Measurements from ENCODE around the gene COMMD10. TPM values are rescaled to one million over a fixed set of nuclear protein-coding genes. Genes with fewer than 3 reads are reported as not detected.
"Not testable (repeated sequence)": the region's sequence is repeated elsewhere in the genome, so short reads cannot be mapped to it uniquely, and the experiment has no call there.

Gene COMMD10
- total RNA-seq, 4 donors from 2014 or later: 26.8 to 44.3 (median 33.9) TPM

DNA sequence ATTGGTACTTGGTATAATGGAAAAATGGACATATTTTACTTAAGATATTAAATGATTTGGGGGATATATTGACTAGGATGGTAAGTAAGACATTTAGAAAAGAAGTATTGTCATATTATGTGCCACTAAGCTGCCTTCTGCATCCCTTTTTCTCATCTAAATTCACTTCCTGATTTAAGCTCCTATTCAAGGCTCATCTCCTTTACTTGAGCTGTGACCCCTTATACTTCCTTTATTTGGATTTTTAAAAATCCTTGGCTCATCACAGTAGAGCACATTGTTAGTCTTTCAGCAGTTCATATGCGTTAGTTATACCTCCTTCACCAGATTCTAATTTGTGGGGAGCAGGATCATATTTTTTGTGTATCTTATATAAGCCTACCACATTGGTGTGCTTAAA is 6.6 kb downstream of the COMMD10 start:
- no peak for TF ChIP-seq CTCF (IDR thresholded peaks at IDR 0.05)
- DNase-seq (ENCODE audit: low spot score): no peak
- ATAC-seq (ENCODE audit: low FRiP score): no peak

GRCh38 chr5:116097301-116097700 is 12.5 kb downstream of the COMMD10 start:
- no peak for TF ChIP-seq CTCF (IDR thresholded peaks at IDR 0.05)
- no peak for DNase-seq (ENCODE audit: low spot score)
- ATAC-seq (ENCODE audit: low FRiP score): no peak

DNA sequence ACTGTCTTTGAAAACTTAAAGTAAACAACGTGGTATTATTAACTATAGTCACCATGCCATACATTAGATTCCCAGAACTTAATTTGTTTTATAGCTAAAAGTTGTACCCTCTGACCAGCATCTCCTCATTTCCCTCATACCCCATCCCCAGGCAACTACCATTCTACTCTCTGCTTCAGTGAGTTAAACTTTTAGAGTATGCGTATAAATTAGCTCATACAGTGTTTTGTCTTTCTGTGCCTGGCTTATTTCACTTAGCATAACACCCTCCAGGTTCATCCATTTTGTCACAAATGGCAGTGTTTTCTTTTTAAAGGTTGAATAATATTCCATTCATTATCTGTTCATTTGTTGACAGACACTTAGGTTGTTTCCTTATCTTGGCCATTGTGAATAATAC is 14.2 kb downstream of the COMMD10 start:
- no peak for TF ChIP-seq CTCF (IDR thresholded peaks at IDR 0.05)
- DNase-seq (ENCODE audit: low spot score) (no peak), ATAC-seq (ENCODE audit: low FRiP score) (no peak)

DNA sequence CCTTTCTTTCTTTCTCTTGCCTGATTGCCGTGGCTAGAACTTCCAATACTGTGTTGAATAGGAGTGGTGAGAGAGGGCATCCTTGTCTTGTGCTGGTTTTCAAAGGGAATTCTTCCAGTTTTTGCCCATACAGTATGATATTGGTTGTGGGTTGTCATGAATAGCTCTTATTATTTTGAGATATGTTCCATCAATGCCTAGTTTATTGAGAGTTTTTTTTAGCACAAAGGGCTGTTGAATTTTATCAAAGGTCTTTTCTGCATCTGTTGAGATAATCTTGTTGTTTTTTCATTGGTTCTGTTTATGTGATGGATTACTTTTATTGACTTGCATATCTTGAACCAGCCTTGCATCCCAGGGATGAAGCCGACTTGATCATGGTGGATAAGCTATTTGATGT is 20.1 kb downstream of the COMMD10 start:
- DNase-seq (ENCODE audit: low spot score): not testable (repeated sequence)

GRCh38 chr5:116115163-116115562 is 30.3 kb downstream of the COMMD10 start:
- DNase-seq (ENCODE audit: low spot score) (no peak), ATAC-seq (ENCODE audit: low FRiP score) (no peak)
- TF ChIP-seq CTCF (IDR thresholded peaks at IDR 0.05): no peak

More for the DNA sequence above, 20.1 kb downstream of the COMMD10 start:
- ATAC-seq (ENCODE audit: low FRiP score): not testable (repeated sequence)

DNA sequence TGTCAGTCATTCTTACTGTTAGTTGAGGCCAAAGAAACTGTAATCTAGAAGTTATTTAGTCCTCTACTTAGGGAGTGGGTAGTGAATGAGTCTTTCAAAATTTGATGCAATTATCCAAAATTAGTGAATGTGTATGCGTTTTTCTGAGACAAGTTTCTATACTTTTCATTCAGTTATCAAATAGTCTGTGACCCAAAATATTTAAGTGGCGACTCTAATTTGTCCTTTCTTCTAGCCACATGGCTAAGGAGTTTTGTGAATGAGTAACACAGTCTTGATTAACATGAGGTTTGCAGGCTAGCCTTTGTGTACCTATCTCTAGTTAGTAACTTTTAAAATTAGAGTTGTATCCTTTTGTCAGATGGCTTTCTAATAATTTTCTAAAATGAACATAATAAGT is 45.6 kb downstream of the COMMD10 start:
- no peak for DNase-seq (ENCODE audit: low spot score)
- TF ChIP-seq CTCF (IDR thresholded peaks at IDR 0.05): no peak
- no peak for ATAC-seq (ENCODE audit: low FRiP score)

GRCh38 chr5:116130976-116131375 is 46.2 kb downstream of the COMMD10 start:
- no peak for DNase-seq (ENCODE audit: low spot score)
- ATAC-seq (ENCODE audit: low FRiP score): no peak
- TF ChIP-seq CTCF (IDR thresholded peaks at IDR 0.05): no peak

DNA sequence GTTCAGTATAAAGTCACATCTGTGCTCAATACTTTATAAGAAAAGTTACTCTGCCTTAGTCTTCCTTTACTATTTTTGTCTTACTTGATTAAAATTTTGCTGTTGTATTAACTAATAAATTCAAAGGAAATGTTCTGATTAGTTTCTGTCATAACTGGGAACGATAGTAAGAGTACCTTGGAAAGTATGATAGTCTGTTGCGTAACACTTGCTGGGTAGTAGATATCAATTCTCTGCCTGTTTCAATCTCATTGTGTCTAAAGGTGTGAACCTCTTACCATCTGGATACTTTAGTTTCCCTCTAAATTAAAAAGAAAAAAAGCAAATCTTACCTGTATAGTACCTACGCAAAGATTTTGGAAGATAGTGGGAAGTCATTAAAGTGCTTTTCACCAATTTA is 48.5 kb downstream of the COMMD10 start:
- TF ChIP-seq CTCF (IDR thresholded peaks at IDR 0.05): no peak
- DNase-seq (ENCODE audit: low spot score): no peak
- no peak for ATAC-seq (ENCODE audit: low FRiP score)
